HCT116 (cell line): ENCODE measurements around the gene ARHGEF37. TPM values are rescaled to one million over a fixed set of nuclear protein-coding genes. Genes with fewer than 3 reads are reported as not detected.

Source experiments
- ATAC-seq: fragments of 200-7000 bp; cut with Tn5 transposase; 2 replicates; pipeline ENCODE4 v1.9.1; 2020; ENCODE audit warnings: mild to moderate bottlenecking, moderate library complexity
- BruUV-seq: library from RNA; stranded (reverse); fragments of 400-500 nt; replicated peaks from 2 replicates; lab custom pipeline; 2021; lab: Mats Ljungman, UMichigan
- CTCF ChIA-PET: fragments of 300-600 bp; sonication (Branson Sonifier 250); formaldehyde crosslinking; loops from one replicate; lab custom pipeline; 2021; ENCODE audit warnings: antibody characterized with exemption; lab: Charles Lee
- POLR2A ChIA-PET: fragments of 300-600, 350-600 bp; sonication (Branson Sonifier 250); formaldehyde crosslinking; loops from one replicate; lab custom pipeline; 2021; ENCODE audit warnings: antibody characterized with exemption; lab: Charles Lee
- RAD21 ChIA-PET, 2 experiments: fragments of 300-600 bp; sonication (Branson Sonifier 250); formaldehyde crosslinking; loops; one replicate each; lab custom pipeline; 2023; ENCODE audit warnings: low total read pairs in 2 of 2; ENCODE audit not compliant: uncharacterized antibody in 2 of 2, unreplicated experiment in 2 of 2, low non-redundant PET in 1 of 2; lab: Charles Lee
- DNase-seq: peaks from one replicate; pipeline ENCODE4 v3.0.0-alpha.2; 2010; ENCODE audit warnings: low read depth, low spot score
- H2AFZ ChIP-seq: fragments of 200-600 bp; shearing (Covaris generic), sonication (generic); 2 replicates; pipeline ENCODE4 v1.6.1; 2017; ENCODE audit warnings: low read depth, mixed run types, mixed read lengths, antibody characterized with exemption, low read length; ENCODE audit not compliant: poor library complexity, severe bottlenecking
- H3K27ac ChIP-seq: 2 replicates; pipeline ENCODE4 v1.5.1; 2012; ENCODE audit warnings: low read depth, low read length
- H3K27me3 ChIP-seq: fragments of 200-600 bp; sonication (generic); 2 replicates; pipeline ENCODE4 v1.6.1; 2016; ENCODE audit warnings: mixed run types, low read length, mixed read lengths; ENCODE audit not compliant: insufficient read depth
- H3K36me3 ChIP-seq, 2 experiments: fragments of 200-500 bp in 1 of 2; fragments of 200-600 bp in 1 of 2; sonication (Bioruptor generic) in 1 of 2; sonication (generic) in 1 of 2; 2 replicates each; pipeline versions ENCODE4 v1.5.1 to v1.6.1; 2014 to 2016; ENCODE audit warnings: low read length in 2 of 2, inconsistent platforms in 1 of 2, mixed read lengths in 1 of 2, mixed run types in 1 of 2; ENCODE audit not compliant: insufficient read depth in 2 of 2, control insufficient read depth in 1 of 2
- H3K4me1 ChIP-seq, 2 experiments: fragments of 200-600 bp in 1 of 2; sonication (generic) in 1 of 2; 2 replicates each; pipeline versions ENCODE4 v1.5.1 to v1.6.1; 2012 to 2017; ENCODE audit warnings: low read length in 2 of 2, inconsistent platforms in 1 of 2, mild to moderate bottlenecking in 1 of 2, mixed read lengths in 1 of 2, mixed run types in 1 of 2, moderate library complexity in 1 of 2; ENCODE audit not compliant: insufficient read depth in 2 of 2, control insufficient read depth in 1 of 2
- H3K4me2 ChIP-seq: fragments of 200-600 bp; sonication (generic); 2 replicates; pipeline ENCODE4 v1.6.1; 2017; ENCODE audit warnings: mixed run types, low read length, mixed read lengths
- H3K4me3 ChIP-seq, 2 experiments: fragments of 200-600 bp in 1 of 2; sonication (generic) in 1 of 2; replicated peaks in 1 of 2; 2 replicates each; pipeline ENCODE4 v1.5.1; 2011 to 2016; ENCODE audit warnings: low read length in 2 of 2, control low read depth in 1 of 2, low read depth in 1 of 2, mild to moderate bottlenecking in 1 of 2, mixed read lengths in 1 of 2, mixed run types in 1 of 2
- H3K79me2 ChIP-seq: fragments of 200-600 bp; sonication (generic); 2 replicates; pipeline ENCODE4 v1.6.1; 2017; ENCODE audit warnings: mild to moderate bottlenecking, mixed run types, low read length, moderate library complexity, mixed read lengths; ENCODE audit not compliant: insufficient read depth
- H3K9ac ChIP-seq: fragments of 200-600 bp; sonication (generic); 2 replicates; pipeline ENCODE4 v1.6.1; 2016; ENCODE audit warnings: low read length, mixed read lengths
- H3K9me2 ChIP-seq: fragments of 200-600 bp; sonication (generic), shearing (Covaris generic); 2 replicates; pipeline ENCODE4 v1.6.1; 2017; ENCODE audit warnings: mixed run types, mild to moderate bottlenecking, moderate library complexity; ENCODE audit not compliant: insufficient read depth
- H3K9me3 ChIP-seq, 2 experiments: fragments of 200-500 bp in 1 of 2; fragments of 200-600 bp in 1 of 2; sonication (Bioruptor generic) in 1 of 2; sonication (generic) in 1 of 2; 2 replicates each; pipeline ENCODE4 v1.6.1; 2014 to 2017; ENCODE audit warnings: low read length in 2 of 2, mixed read lengths in 2 of 2, inconsistent platforms in 1 of 2, low read depth in 1 of 2, mild to moderate bottlenecking in 1 of 2, mixed run types in 1 of 2, moderate library complexity in 1 of 2; ENCODE audit not compliant: control insufficient read depth in 1 of 2, insufficient read depth in 1 of 2
- H4K20me1 ChIP-seq: fragments of 200-600 bp; sonication (generic), shearing (Covaris generic); 2 replicates; pipeline ENCODE4 v1.6.1; 2017; ENCODE audit warnings: mixed run types, mild to moderate bottlenecking, moderate library complexity; ENCODE audit not compliant: insufficient read depth
- EGR1 ChIP-seq: IDR thresholded peaks from 2 replicates; pipeline ENCODE4 v1.6.1; 2012; ENCODE audit warnings: low read depth
- ELF1 ChIP-seq: IDR thresholded peaks from 2 replicates; pipeline ENCODE4 v1.6.1; 2012; ENCODE audit warnings: low read depth, borderline replicate concordance
- EZH2 ChIP-seq: fragments of 200-600 bp; sonication (generic); IDR thresholded peaks from 2 replicates; pipeline ENCODE4 v1.6.1; 2017; ENCODE audit warnings: antibody characterized with exemption, mixed run types
- EZH2phosphoT487 ChIP-seq: fragments of 200-600 bp; IDR thresholded peaks from 2 replicates; pipeline ENCODE4 v1.6.1; 2018; ENCODE audit warnings: antibody characterized with exemption, borderline replicate concordance
- JUND ChIP-seq: IDR thresholded peaks from 2 replicates; pipeline ENCODE4 v1.6.1; 2012
- intact Hi-C: fragments of 100-400 bp; cut with micrococcal nuclease; formaldehyde crosslinking; loops from 2 replicates; pipeline ENCODE4 v1.10.0; 2022
- total RNA-seq: library from RNA; stranded (reverse); gene quantifications from one replicate; pipeline ENCODE4 v1.2.1, GENCODE V29; 2021; ENCODE audit not compliant: unreplicated experiment

ARHGEF37 gene
- total RNA-seq, 1 experiment from 2014 or later = 7.0 TPM

- CTCF ChIA-PET = interaction anchor here (2.2 kb wide), 1 partner anchor 187 kb away, joined by 14 read pairs; no protein-coding TSS in a partner anchor
- TF ChIP-seq JUND (no peak), EZH2 (no peak), EGR1 (no peak), ELF1 (no peak)
- TF ChIP-seq, all 23 proteins: peak for 0
- no peaks in the 10 kb centered on the region for H3K79me2 ChIP-seq
- no peaks in the 10 kb centered on the region for H3K36me3 ChIP-seq
- BruUV-seq = no TSS peak
- no peaks in the 10 kb centered on the region for H3K27me3 ChIP-seq
- ChIA-PET POLR2A (no interaction called here), RAD21 (no interaction called here)
- no peaks in the 10 kb centered on the region for H3K9me2 ChIP-seq
- H3K9ac ChIP-seq = no peak overlapping the region
- peaks cover 0 to 9% of the 10 kb centered on the region in 2 experiments; a peak in 2 of 4 replicates for H3K4me1 ChIP-seq
- DNase-seq = no peak
- peak overlapping the region; percentile 54 for H2AFZ ChIP-seq
- peak overlapping the region; percentile 32; the same call in 1 of the 2 replicates for H3K4me2 ChIP-seq
- peak; percentile 35; the same call in 1 of the 2 replicates for ATAC-seq
- intact Hi-C loops = no loop called here
- no peak overlapping the region for H3K4me3 ChIP-seq
- H3K9me3 ChIP-seq = no peaks in the 10 kb centered on the region
- no peak overlapping the region for H3K27ac ChIP-seq
- H4K20me1 ChIP-seq = no peaks in the 10 kb centered on the region
Observed at GRCh38 chr5:149641000-149641576, 59.8 kb downstream of the ARHGEF37 start.

- ATAC-seq (no peak), DNase-seq (no peak)
- ChIA-PET POLR2A (no interaction called here), CTCF (interaction anchor here (2.2 kb wide), 1 partner anchor 186 kb away, joined by 14 read pairs; no protein-coding TSS in a partner anchor), RAD21 (no interaction called here)
- no peaks in the 10 kb centered on the region for H4K20me1 ChIP-seq
- no peak overlapping the region for H3K4me3 ChIP-seq
- H2AFZ ChIP-seq = peak overlapping the region; percentile 54
- no peaks in the 10 kb centered on the region for H3K79me2 ChIP-seq
- BruUV-seq = no TSS peak
- H3K9ac ChIP-seq = no peak overlapping the region
- peaks cover 0 to 9% of the 10 kb centered on the region in 2 experiments; a peak in 2 of 4 replicates for H3K4me1 ChIP-seq
- peak overlapping the region; percentile 17; the same call in 1 of the 2 replicates for H3K4me2 ChIP-seq
- no peaks in the 10 kb centered on the region for H3K27me3 ChIP-seq
- no peak for TF ChIP-seq EZH2phosphoT487
- intact Hi-C loops = no loop called here
- no peaks in the 10 kb centered on the region for H3K36me3 ChIP-seq
- no peaks in the 10 kb centered on the region for H3K9me3 ChIP-seq
- no peak overlapping the region for H3K27ac ChIP-seq
- no peaks in the 10 kb centered on the region for H3K9me2 ChIP-seq
Observed at GRCh38 chr5:149641600-149641999, 60.3 kb downstream of the ARHGEF37 start.
